SK-N-SH (cell line): ENCODE data around the gene TIMM21. TPM values are rescaled to one million over a fixed set of nuclear protein-coding genes. Genes with fewer than 3 reads are reported as not detected.

ENCODE experiments used
- CTCF ChIA-PET: fragments of 300-600, 350-600 bp; formaldehyde crosslinking; extraction: SDS; loops from one replicate; lab custom pipeline; 2021; lab: Yijun Ruan, JAX
- POLR2A ChIA-PET: fragments of 350-600 bp; sonication (Branson Sonifier 250); formaldehyde crosslinking; extraction: SDS; loops from one replicate; lab custom pipeline; 2020; ENCODE audit warnings: antibody characterized with exemption, inconsistent platforms; lab: Yijun Ruan, JAX
- DNase-seq: peaks from one replicate; pipeline ENCODE4 v3.0.0; 2012
- H2AFZ ChIP-seq: fragments of 200-600 bp; sonication (generic); 2 replicates; pipeline ENCODE4 v1.8.1; 2016; ENCODE audit warnings: antibody characterized with exemption, mild to moderate bottlenecking, low read depth
- H3F3A ChIP-seq: fragments of 200-600 bp; sonication (generic); replicated peaks from 2 replicates; pipeline ENCODE3; 2016; ENCODE audit warnings: antibody characterized with exemption, mild to moderate bottlenecking; ENCODE audit not compliant: insufficient read depth
- H3K27ac ChIP-seq, 2 experiments: fragments of 200-500 bp in 1 of 2; fragments of 200-600 bp in 1 of 2; sonication (Bioruptor generic) in 1 of 2; sonication (generic), shearing (Covaris generic) in 1 of 2; 2 replicates each; pipeline versions ENCODE4 v1.5.1 to v1.6.1; 2014 to 2016; ENCODE audit warnings: low read depth in 2 of 2, inconsistent platforms in 1 of 2, low read length in 1 of 2, mild to moderate bottlenecking in 1 of 2, mixed read lengths in 1 of 2
- H3K27me3 ChIP-seq: fragments of 200-600 bp; sonication (generic), shearing (Covaris generic); 2 replicates; pipeline ENCODE4 v1.6.1; 2016; ENCODE audit warnings: mixed run types; ENCODE audit not compliant: insufficient read depth
- H3K36me3 ChIP-seq, 2 experiments: fragments of 200-500 bp in 1 of 2; fragments of 200-600 bp in 1 of 2; sonication (Bioruptor generic) in 1 of 2; sonication (generic) in 1 of 2; replicated peaks in 1 of 2; 2 replicates each; pipeline versions ENCODE3 to v1.5.1; 2014 to 2016; ENCODE audit warnings: low read length in 1 of 2, mild to moderate bottlenecking in 1 of 2; ENCODE audit not compliant: insufficient read depth in 2 of 2, control insufficient read depth in 1 of 2
- H3K4me1 ChIP-seq, 2 experiments: fragments of 200-500 bp in 1 of 2; fragments of 200-600 bp in 1 of 2; sonication (Bioruptor generic) in 1 of 2; sonication (generic), shearing (Covaris generic) in 1 of 2; 2 replicates each; pipeline versions ENCODE4 v1.5.1 to v1.6.1; 2014 to 2016; ENCODE audit warnings: low read depth in 1 of 2, low read length in 1 of 2, mixed run types in 1 of 2; ENCODE audit not compliant: insufficient read depth in 2 of 2, control insufficient read depth in 1 of 2
- H3K4me2 ChIP-seq: fragments of 200-600 bp; sonication (generic), shearing (Covaris generic); 2 replicates; pipeline ENCODE4 v1.6.1; 2017; ENCODE audit warnings: mixed run types
- H3K4me3 ChIP-seq, 2 experiments: fragments of 200-500 bp in 1 of 2; fragments of 200-600 bp in 1 of 2; sonication (Bioruptor generic) in 1 of 2; sonication (generic), shearing (Covaris generic) in 1 of 2; 2 replicates each; pipeline versions ENCODE4 v1.5.1 to v1.8.1; 2014 to 2016; ENCODE audit warnings: low read depth in 2 of 2, inconsistent platforms in 1 of 2, low read length in 1 of 2, mild to moderate bottlenecking in 1 of 2, mixed read lengths in 1 of 2, moderate library complexity in 1 of 2
- H3K79me2 ChIP-seq: fragments of 200-600 bp; sonication (generic); 2 replicates; pipeline ENCODE4 v1.8.1; 2017; ENCODE audit warnings: mild to moderate bottlenecking; ENCODE audit not compliant: insufficient read depth
- H3K9ac ChIP-seq: fragments of 200-600 bp; sonication (generic); 2 replicates; pipeline ENCODE4 v1.6.1; 2017; ENCODE audit warnings: mixed run types
- H3K9me2 ChIP-seq: fragments of 200-600 bp; sonication (generic); 2 replicates; pipeline ENCODE4 v1.6.1; 2017; ENCODE audit warnings: mixed run types
- H3K9me3 ChIP-seq: fragments of 200-600 bp; sonication (generic); 2 replicates; pipeline ENCODE4 v1.6.1; 2017; ENCODE audit warnings: mixed run types, mild to moderate bottlenecking, moderate library complexity
- H4K20me1 ChIP-seq: fragments of 200-600 bp; sonication (generic); 2 replicates; pipeline ENCODE4 v1.6.1; 2017; ENCODE audit warnings: mild to moderate bottlenecking, mixed run types; ENCODE audit not compliant: insufficient read depth
- CHD2 ChIP-seq: fragments of 150-350 bp; IDR thresholded peaks from 2 replicates; pipeline ENCODE4 v1.6.1; 2018; ENCODE audit warnings: low read length; ENCODE audit not compliant: partially characterized antibody
- EP300 ChIP-seq, 2 experiments: IDR thresholded peaks; 2 replicates each; pipeline versions ENCODE4 v1.4.0 to v1.6.1; 2012; ENCODE audit warnings: borderline replicate concordance in 1 of 2, low read depth in 1 of 2, low read length in 1 of 2
- MXI1 ChIP-seq: IDR thresholded peaks from 2 replicates; pipeline ENCODE4 v1.6.1; 2012; ENCODE audit warnings: mild to moderate bottlenecking, low read depth, low read length, improper control_type of control experiment
- NFIC ChIP-seq: IDR thresholded peaks from 2 replicates; pipeline ENCODE4 v1.4.0; 2012; ENCODE audit warnings: borderline replicate concordance
- RFX5 ChIP-seq: IDR thresholded peaks from 2 replicates; pipeline ENCODE4 v1.6.1; 2012; ENCODE audit warnings: mild to moderate bottlenecking, improper control_type of control experiment, low read length
- SIN3A ChIP-seq: IDR thresholded peaks from 2 replicates; pipeline ENCODE4 v1.6.1; 2012; ENCODE audit warnings: low read depth, mild to moderate bottlenecking, low read length, moderate library complexity, borderline replicate concordance
- TAF1 ChIP-seq: IDR thresholded peaks from 2 replicates; pipeline ENCODE4 v1.6.1; 2012; ENCODE audit warnings: low read depth, mild to moderate bottlenecking, low read length, moderate library complexity, borderline replicate concordance
- ZBTB33 ChIP-seq: IDR thresholded peaks from 2 replicates; pipeline ENCODE4 v1.4.0; 2012; ENCODE audit warnings: low read depth, borderline replicate concordance
- WGBS: methylation state at CpG from one replicate; pipeline ENCODE4 v1.1.6; 2017; ENCODE audit warnings: low lambda C conversion rate; 5-methylcytosine and 5-hydroxymethylcytosine counted together
- polyA plus RNA-seq, 3 experiments: library from polyadenylated mRNA; depleted of rRNA; stranded (reverse); fragments of >200 nt; gene quantifications; 2 replicates each; pipeline ENCODE4 v1.2.3, GENCODE V29; 2012

TIMM21 gene
- polyA plus RNA-seq, 1 of the 3 experiments (the other 2 are of a cell fraction), result 27.6 TPM

- H3K9ac ChIP-seq, result no peak overlapping the region
- no peak for TF ChIP-seq SIN3A
- no peak for TF ChIP-seq TAF1
- TF ChIP-seq EP300 (IDR thresholded peaks at IDR 0.05; ENCODE audit: borderline replicate concordance in 1 of 2, low read depth in 1 of 2, low read length in 1 of 2), result no peak
- no peak for TF ChIP-seq NFIC
- no peak for TF ChIP-seq RFX5
- TF ChIP-seq, all 33 proteins: peak for 0
- no peaks in the 10 kb centered on the region for H4K20me1 ChIP-seq
- peak overlapping the region; percentile 100 for H2AFZ ChIP-seq
- DNase-seq, result no peak
- peaks cover 0 to 13% of the 10 kb centered on the region in 2 experiments for H3K36me3 ChIP-seq
- H3K4me2 ChIP-seq, result peak overlapping the region; percentile 96
- H3K4me1 ChIP-seq, result peaks cover 12 to 16% of the 10 kb centered on the region in 2 experiments; a peak in 3 of 4 replicates
- H3K27ac ChIP-seq, result no peak overlapping the region
- 59% methylated on average over 3 of the region's 3 CpGs for WGBS
- peak overlapping the region; percentile 87 to 97 for H3K4me3 ChIP-seq
- CTCF ChIA-PET, result no interaction called here
- no peaks in the 10 kb centered on the region for H3K9me3 ChIP-seq
- peaks cover 34% of the 10 kb centered on the region for H3K79me2 ChIP-seq
- H3K9me2 ChIP-seq, result no peaks in the 10 kb centered on the region
- POLR2A ChIA-PET, result no interaction called here
- H3F3A ChIP-seq, result peaks cover 7% of the 10 kb centered on the region
- no peaks in the 10 kb centered on the region for H3K27me3 ChIP-seq
Observed at GRCh38 chr18:74146756-74147155, 1.6 kb upstream of the TIMM21 start.

GRCh38 chr18:74147491-74147778 lies 888 bp upstream of the TIMM21 start:
- peak overlapping the region; percentile 85; the same call in 1 of the 2 replicates for H3K9ac ChIP-seq
- no peaks in the 10 kb centered on the region for H3K9me2 ChIP-seq
- H3K9me3 ChIP-seq, result no peaks in the 10 kb centered on the region
- 3% methylated on average over 22 of the region's 28 CpGs for WGBS
- peaks cover 0 to 13% of the 10 kb centered on the region in 2 experiments for H3K36me3 ChIP-seq
- peaks cover 7% of the 10 kb centered on the region for H3F3A ChIP-seq
- TF ChIP-seq CHD2 (no peak), SIN3A (0 out of 2 replicates have a peak, but pooled peaks have one; percentile 57)
- peak overlapping the region; percentile 87 to 97 for H3K4me3 ChIP-seq
- POLR2A ChIA-PET, result no interaction called here
- peak overlapping the region in 1 of 2 experiments; percentile 99; a peak in 2 of 4 replicates for H3K27ac ChIP-seq
- no peaks in the 10 kb centered on the region for H3K27me3 ChIP-seq
- CTCF ChIA-PET, result no interaction called here
- H2AFZ ChIP-seq, result peak overlapping the region; percentile 100
- no peak for DNase-seq
- H3K4me1 ChIP-seq, result peaks cover 12 to 16% of the 10 kb centered on the region in 2 experiments; a peak in 3 of 4 replicates
- H3K4me2 ChIP-seq, result peak overlapping the region; percentile 96
- H3K79me2 ChIP-seq, result peaks cover 36% of the 10 kb centered on the region
- no peaks in the 10 kb centered on the region for H4K20me1 ChIP-seq

- Histone ChIP-seq H4K20me1 (0 out of 2 replicates have a peak, but pooled peaks cover 3% of the 10 kb centered on the region), H2AFZ (peak overlapping the region; percentile 74), H3K36me3 (peaks cover 0 to 13% of the 10 kb centered on the region in 2 experiments), H3K79me2 (peaks cover 47% of the 10 kb centered on the region), H3K4me3 (peak overlapping the region; percentile 87 to 97), H3K27ac (peak overlapping the region; percentile 11 to 65; a peak in 2 of 4 replicates), H3K4me1 (peaks cover 12 to 16% of the 10 kb centered on the region in 2 experiments; a peak in 3 of 4 replicates), H3K4me2 (peak overlapping the region; percentile 82), H3K9me3 (no peaks in the 10 kb centered on the region), H3K27me3 (no peaks in the 10 kb centered on the region), H3K9me2 (no peaks in the 10 kb centered on the region), H3K9ac (peak overlapping the region; percentile 82), H3F3A (peaks cover 7% of the 10 kb centered on the region)
- WGBS, result 0% methylated on average over 22 of the region's 25 CpGs
- ChIA-PET POLR2A (no interaction called here), CTCF (no interaction called here)
- TF ChIP-seq MXI1 (peak; percentile 86), ZBTB33 (no peak)
- DNase-seq, result no peak
Observed at GRCh38 chr18:74148543-74149070, 284 bp downstream of the TIMM21 start.
